ENCODE measurements around the gene ODF4. TPM values are rescaled to one million over a fixed set of nuclear protein-coding genes. Genes with fewer than 3 reads are reported as not detected.

The ODF4 gene
- polyA plus RNA-seq, 1 of the 3 experiments (the other 2 are of a cell fraction) = not detected

DNA sequence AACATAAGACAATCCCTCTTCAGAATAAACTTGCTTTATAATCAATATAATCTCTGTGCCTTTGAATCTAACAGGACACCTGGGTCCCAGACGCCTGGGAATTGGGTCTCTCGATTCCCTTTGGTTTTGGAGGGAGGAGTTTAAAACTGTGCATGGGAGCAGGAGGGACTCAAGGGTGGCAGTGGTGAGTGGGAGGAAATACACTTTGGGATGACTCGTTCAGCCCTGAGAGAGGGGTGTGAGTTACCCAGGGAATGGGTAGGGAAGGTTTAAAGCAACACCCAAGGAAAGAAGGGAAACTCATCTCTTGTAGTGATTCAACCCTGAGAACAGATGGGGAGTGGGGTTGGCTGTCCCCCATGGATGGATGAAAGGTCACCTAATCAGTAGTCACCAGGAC, 49.6 kb upstream of the ODF4 start:
- H3F3A ChIP-seq (replicated peaks; ENCODE audit: insufficient read depth) = peaks cover 5% of the 10 kb centered on the region
- POLR2A ChIA-PET = no interaction called here
- no peaks in the 10 kb centered on the region for H4K20me1 ChIP-seq (ENCODE audit: insufficient read depth)
- peaks cover 10% of the 10 kb centered on the region for H3K79me2 ChIP-seq (ENCODE audit: insufficient read depth)
- H3K27me3 ChIP-seq (ENCODE audit: insufficient read depth) = no peaks in the 10 kb centered on the region
- H3K4me3 ChIP-seq (ENCODE audit: low read depth in 2 of 2, low read length in 1 of 2) = 0 out of 4 replicates have a peak overlapping the region, but pooled peaks of 1 of the 2 experiments have one; percentile 95
- H3K4me1 ChIP-seq (ENCODE audit: control insufficient read depth in 1 of 2, insufficient read depth in 2 of 2, low read depth in 1 of 2, low read length in 1 of 2) = peaks cover 5 to 28% of the 10 kb centered on the region in 2 experiments; a peak in 1 of 4 replicates
- H3K9me2 ChIP-seq = no peaks in the 10 kb centered on the region
- H3K9me3 ChIP-seq = no peaks in the 10 kb centered on the region
- no peak for DNase-seq
- CTCF ChIA-PET = interaction anchor here (1.1 kb wide), 1 partner anchor 10 kb away, joined by 7 read pairs; no protein-coding TSS in a partner anchor
- H3K9ac ChIP-seq = no peak overlapping the region
- H2AFZ ChIP-seq (ENCODE audit: low read depth) = no peak overlapping the region
- TF ChIP-seq SMC3 (IDR thresholded peaks at IDR 0.05; ENCODE audit: low read depth, low read length) = no peak
- no peak for TF ChIP-seq EP300 (IDR thresholded peaks at IDR 0.05; ENCODE audit: borderline replicate concordance in 1 of 2, low read depth in 1 of 2, low read length in 1 of 2)
- no peak for TF ChIP-seq MEF2A (IDR thresholded peaks at IDR 0.05; ENCODE audit: borderline replicate concordance, low read depth)
- TF ChIP-seq RCOR1 (IDR thresholded peaks at IDR 0.05; ENCODE audit: low read length) = no peak
- no peak for TF ChIP-seq FOXM1 (IDR thresholded peaks at IDR 0.05; ENCODE audit: low read depth)
- TF ChIP-seq, protein P1, sequence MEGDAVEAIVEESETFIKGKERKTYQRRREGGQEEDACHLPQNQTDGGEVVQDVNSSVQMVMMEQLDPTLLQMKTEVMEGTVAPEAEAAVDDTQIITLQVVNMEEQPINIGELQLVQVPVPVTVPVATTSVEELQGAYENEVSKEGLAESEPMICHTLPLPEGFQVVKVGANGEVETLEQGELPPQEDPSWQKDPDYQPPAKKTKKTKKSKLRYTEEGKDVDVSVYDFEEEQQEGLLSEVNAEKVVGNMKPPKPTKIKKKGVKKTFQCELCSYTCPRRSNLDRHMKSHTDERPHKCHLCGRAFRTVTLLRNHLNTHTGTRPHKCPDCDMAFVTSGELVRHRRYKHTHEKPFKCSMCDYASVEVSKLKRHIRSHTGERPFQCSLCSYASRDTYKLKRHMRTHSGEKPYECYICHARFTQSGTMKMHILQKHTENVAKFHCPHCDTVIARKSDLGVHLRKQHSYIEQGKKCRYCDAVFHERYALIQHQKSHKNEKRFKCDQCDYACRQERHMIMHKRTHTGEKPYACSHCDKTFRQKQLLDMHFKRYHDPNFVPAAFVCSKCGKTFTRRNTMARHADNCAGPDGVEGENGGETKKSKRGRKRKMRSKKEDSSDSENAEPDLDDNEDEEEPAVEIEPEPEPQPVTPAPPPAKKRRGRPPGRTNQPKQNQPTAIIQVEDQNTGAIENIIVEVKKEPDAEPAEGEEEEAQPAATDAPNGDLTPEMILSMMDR (IDR thresholded peaks at IDR 0.05) = no peak
- TF ChIP-seq RXRA (IDR thresholded peaks at IDR 0.05; ENCODE audit: borderline replicate concordance, low read depth) = no peak
- H3K36me3 ChIP-seq (replicated peaks in 1 of 2; ENCODE audit: control insufficient read depth in 1 of 2, insufficient read depth in 2 of 2, low read length in 1 of 2) = no peaks in the 10 kb centered on the region
- H3K4me2 ChIP-seq = peak overlapping the region; percentile 99
- WGBS (ENCODE audit: low lambda C conversion rate) = 39% methylated on average over 3 of the region's 3 CpGs
- no peak overlapping the region for H3K27ac ChIP-seq (ENCODE audit: low read depth in 2 of 2, low read length in 1 of 2)

DNA sequence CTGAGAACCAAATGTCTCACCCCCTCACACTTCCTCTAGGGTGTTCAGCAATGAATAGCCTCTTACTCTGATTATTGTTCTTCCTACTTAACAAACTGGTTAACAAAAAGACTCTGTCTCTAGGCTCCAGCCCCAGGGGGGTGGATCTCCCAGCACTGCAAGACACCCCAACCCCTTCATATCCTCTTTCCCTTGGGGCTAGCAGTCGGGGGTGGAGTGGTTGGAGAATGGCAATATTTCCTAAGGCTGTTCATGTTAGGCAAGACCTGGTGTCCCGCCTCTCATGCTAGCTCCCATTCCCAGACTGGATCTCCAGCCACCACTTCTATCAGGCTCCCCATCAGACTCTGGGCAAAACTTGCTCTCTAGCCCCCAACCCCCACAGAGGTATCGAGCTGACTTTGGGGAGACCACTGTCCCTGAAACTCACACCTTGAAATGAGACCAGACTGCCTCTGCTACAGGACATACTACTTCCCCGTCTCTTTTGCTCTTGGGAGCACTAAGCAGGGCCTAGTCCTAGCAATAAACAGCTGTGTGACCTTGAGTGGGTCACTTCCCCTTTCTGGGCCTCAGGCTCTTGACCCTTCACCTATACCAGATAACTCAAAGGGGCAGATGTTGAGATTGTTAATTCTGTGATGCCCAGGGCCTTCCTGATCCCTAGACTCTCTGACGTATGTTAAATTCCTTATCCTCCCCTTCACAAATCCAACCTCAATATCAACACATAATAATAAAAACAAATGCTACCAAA, 46.8 kb upstream of the ODF4 start:
- Histone ChIP-seq H3K4me3 (ENCODE audit: low read depth in 2 of 2, low read length in 1 of 2) (no peak overlapping the region), H3K79me2 (ENCODE audit: insufficient read depth) (peaks cover 10% of the 10 kb centered on the region), H3K9ac (no peak overlapping the region), H3K36me3 (replicated peaks in 1 of 2; ENCODE audit: control insufficient read depth in 1 of 2, insufficient read depth in 2 of 2, low read length in 1 of 2) (no peaks in the 10 kb centered on the region), H3F3A (replicated peaks; ENCODE audit: insufficient read depth) (peaks cover 13% of the 10 kb centered on the region), H3K27me3 (ENCODE audit: insufficient read depth) (no peaks in the 10 kb centered on the region), H3K9me2 (no peaks in the 10 kb centered on the region), H2AFZ (ENCODE audit: low read depth) (no peak overlapping the region), H3K4me1 (ENCODE audit: control insufficient read depth in 1 of 2, insufficient read depth in 2 of 2, low read depth in 1 of 2, low read length in 1 of 2) (peaks cover 5 to 27% of the 10 kb centered on the region in 2 experiments; a peak in 1 of 4 replicates), H4K20me1 (ENCODE audit: insufficient read depth) (no peaks in the 10 kb centered on the region), H3K27ac (ENCODE audit: low read depth in 2 of 2, low read length in 1 of 2) (no peak overlapping the region), H3K4me2 (no peak overlapping the region), H3K9me3 (no peaks in the 10 kb centered on the region)
- no peak for DNase-seq
- WGBS (ENCODE audit: low lambda C conversion rate) = 94% methylated on average over 5 of the region's 5 CpGs
- ChIA-PET POLR2A (interaction anchor here (0.6 kb wide), 1 partner anchor 55 kb away, joined by 3 read pairs; no protein-coding TSS in a partner anchor), CTCF (interaction anchor here (2.5 kb wide), 1 partner anchor 8 kb away, joined by 6 read pairs; no protein-coding TSS in a partner anchor)
- TF ChIP-seq JUND (IDR thresholded peaks at IDR 0.05) = no peak
- TF ChIP-seq, protein P1 (IDR thresholded peaks at IDR 0.05) = no peak
- TF ChIP-seq MAX (IDR thresholded peaks at IDR 0.05; ENCODE audit: low read depth) = no peak
- TF ChIP-seq ELF1 (IDR thresholded peaks at IDR 0.05) = no peak
- no peak for TF ChIP-seq EZH2phosphoT487 (IDR thresholded peaks at IDR 0.05; ENCODE audit: borderline replicate concordance, low read depth)
